B cell (primary cell): ENCODE results near the gene ST6GALNAC1.

Experiments used
- CTCF ChIP-seq: fragments of 200-600 bp; IDR thresholded peaks from one replicate; pipeline ENCODE4 v1.8.0; 2022; ENCODE audit warnings: antibody characterized with exemption, mild to moderate bottlenecking
- EZH2 ChIP-seq: IDR thresholded peaks from 2 replicates; pipeline ENCODE4 v1.6.1; 2012; ENCODE audit warnings: borderline replicate concordance, low read depth, mild to moderate bottlenecking, moderate library complexity, low read length; ENCODE audit not compliant: insufficient read depth, poor library complexity, severe bottlenecking

- no peak for TF ChIP-seq CTCF
- TF ChIP-seq EZH2: no peak
Observed at GRCh38 chr17:76584427-76585032, 59.0 kb downstream of the ST6GALNAC1 start.
